Thyroid gland (tissue), 4 donors: Measurements from ENCODE around the gene TCP11L2. TPM values are rescaled to one million over a fixed set of nuclear protein-coding genes. Genes with fewer than 3 reads are reported as not detected.
A peak's percentile ranks its signal among the peaks of the same experiment; 100 is the strongest.

Experiments
- DNase-seq, 2 donors: peaks; one replicate each; pipeline ENCODE4 v3.0.0-alpha.2; 2019
- H3K27ac ChIP-seq, 3 donors: fragments of 200-600 bp; sonication (generic); 1 replicate in 2 of 3; 2 replicates in 1 of 3; pipeline ENCODE4 v1.5.1; 2016 to 2019; ENCODE audit warnings: mild to moderate bottlenecking in 1 of 3, moderate library complexity in 1 of 3
- H3K27me3 ChIP-seq: fragments of 200-600 bp; sonication (generic); one replicate; pipeline ENCODE4 v1.5.1; 2019
- H3K36me3 ChIP-seq, 2 donors: fragments of 200-600 bp; sonication (generic); one replicate each; pipeline ENCODE4 v1.5.1; 2016 to 2019
- H3K4me1 ChIP-seq, 2 donors: fragments of 200-600 bp; sonication (generic); one replicate each; pipeline ENCODE4 v1.5.1; 2017 to 2019
- H3K4me3 ChIP-seq, 3 donors: fragments of 200-600 bp; sonication (generic); replicated peaks in 1 of 3; 1 replicate in 2 of 3; 2 replicates in 1 of 3; pipeline ENCODE4 v1.5.1; 2016; ENCODE audit warnings: mild to moderate bottlenecking in 1 of 3
- H3K9me3 ChIP-seq: fragments of 200-600 bp; sonication (generic); one replicate; pipeline ENCODE4 v1.5.1; 2017
- CTCF ChIP-seq, 6 experiments: fragments of 200-600 bp in 3 of 6; fragments of 450-650 bp in 3 of 6; sonication (generic) in 3 of 6; IDR thresholded peaks; one replicate each; pipeline ENCODE4 v1.5.1; 2016 to 2019; ENCODE audit warnings: antibody characterized with exemption in 6 of 6, mild to moderate bottlenecking in 2 of 6, inconsistent platforms in 1 of 6, moderate library complexity in 1 of 6
- POLR2A ChIP-seq, 2 donors: fragments of 450-650 bp; IDR thresholded peaks; one replicate each; pipeline ENCODE4 v1.6.1; 2017; ENCODE audit warnings: antibody characterized with exemption in 2 of 2, mild to moderate bottlenecking in 2 of 2, moderate library complexity in 1 of 2
- whole genome bisulfite sequencing, 2 donors: methylation state at CpG; one replicate each; pipeline ENCODE4 v1.1.5; 2017; 5-methylcytosine and 5-hydroxymethylcytosine counted together
- intact Hi-C: fragments of 100-400 bp; cut with DNase I; formaldehyde crosslinking; loops from one replicate; pipeline ENCODE4 v1.15.1; 2023
- total RNA-seq, 4 donors: library from RNA; depleted of rRNA; stranded (reverse); fragments of >200 nt; gene quantifications; one replicate each; pipeline ENCODE4 v1.2.3, GENCODE V29; 2016

Gene TCP11L2
- total RNA-seq, 4 donors from 2014 or later = 39.7 to 72.3 (median 59.9) TPM

- TF ChIP-seq CTCF (IDR thresholded peaks at IDR 0.05) (no peak), POLR2A (IDR thresholded peaks at IDR 0.05) (no peak)
- peak overlapping the region in 2 of 3 donors; percentile 65 to 79 for H3K4me3 ChIP-seq
- no peaks in the 10 kb centered on the region for H3K9me3 ChIP-seq
- peak overlapping the region in 2 of 3 donors; percentile 92 to 97 for H3K27ac ChIP-seq
- peak in 1 of 2 donors; percentile 15 for DNase-seq
- intact Hi-C loops = loop anchor here (10.0 kb wide), 1 partner anchor 114 kb away; the partner anchor contains the start of gene CKAP4
- WGBS, 2 donors = 38% methylated on average over 17 of the region's 17 CpGs
- peaks cover 4 to 14% of the 10 kb centered on the region in 2 donors for H3K4me1 ChIP-seq
- H3K27me3 ChIP-seq = no peaks in the 10 kb centered on the region
- no peaks in the 10 kb centered on the region for H3K36me3 ChIP-seq
These were observed 56.1 kb downstream of the TCP11L2 start for GRCh38 chr12:106358396-106359241.

- H3K9me3 ChIP-seq = no peaks in the 10 kb centered on the region
- no peaks in the 10 kb centered on the region for H3K27me3 ChIP-seq
- no peak for DNase-seq
- H3K4me1 ChIP-seq = peaks cover 4 to 14% of the 10 kb centered on the region in 2 donors
- 90 to 91% methylated on average over 7 of the region's 7 CpGs for WGBS, 2 donors
- intact Hi-C loops = loop anchor here (10.0 kb wide), 1 partner anchor 115 kb away; the partner anchor contains the start of gene CKAP4
- H3K36me3 ChIP-seq = no peaks in the 10 kb centered on the region
- no peak overlapping the region for H3K4me3 ChIP-seq
- no peak for TF ChIP-seq CTCF (IDR thresholded peaks at IDR 0.05)
- TF ChIP-seq POLR2A (IDR thresholded peaks at IDR 0.05) = no peak
- no peak overlapping the region for H3K27ac ChIP-seq
These were observed 57.3 kb downstream of the TCP11L2 start for GRCh38 chr12:106359646-106360399.

GRCh38 chr12:106360400-106360994 is 58.0 kb downstream of the TCP11L2 start:
- no peak for TF ChIP-seq CTCF (IDR thresholded peaks at IDR 0.05)
- no peak for TF ChIP-seq POLR2A (IDR thresholded peaks at IDR 0.05)
- Histone ChIP-seq H3K9me3 (no peaks in the 10 kb centered on the region), H3K27me3 (no peaks in the 10 kb centered on the region), H3K27ac (no peak overlapping the region), H3K4me3 (no peak overlapping the region), H3K4me1 (peaks cover 4 to 14% of the 10 kb centered on the region in 2 donors), H3K36me3 (no peaks in the 10 kb centered on the region)
- WGBS, 2 donors = 95 to 96% methylated on average over 5 of the region's 5 CpGs
- no peak for DNase-seq
- intact Hi-C loops = no loop called here

GRCh38 chr12:106362971-106363370 is 60.4 kb downstream of the TCP11L2 start:
- H3K9me3 ChIP-seq = no peaks in the 10 kb centered on the region
- H3K27me3 ChIP-seq = no peaks in the 10 kb centered on the region
- WGBS, 2 donors = 77 to 83% methylated on average over 4 of the region's 4 CpGs
- no peak for TF ChIP-seq POLR2A (IDR thresholded peaks at IDR 0.05)
- no peak for TF ChIP-seq CTCF (IDR thresholded peaks at IDR 0.05)
- peaks cover 0 to 9% of the 10 kb centered on the region in 2 donors for H3K4me1 ChIP-seq
- H3K4me3 ChIP-seq = no peak overlapping the region
- H3K27ac ChIP-seq = no peak overlapping the region
- no peaks in the 10 kb centered on the region for H3K36me3 ChIP-seq
- no peak for DNase-seq
- intact Hi-C loops = no loop called here
